Stimulated activated CD4-positive, alpha-beta T cell treated with anti-CD3 and anti-CD28 coated beads, TNF-alpha, amount 100 ng/mL, for 48 hours (primary cell): Measurements from ENCODE around the gene TPCN2.

Experiments
- DNase-seq, 3 donors: peaks; one replicate each; pipeline ENCODE4 v3.0.0-alpha.2; 2020; ENCODE audit warnings: low read depth in 3 of 3

Gene TPCN2

GRCh38 chr11:69037074-69037473 lies 11.7 kb upstream of the TPCN2 start:
- DNase-seq = no peak

GRCh38 chr11:69037544-69037943 lies 11.2 kb upstream of the TPCN2 start:
- no peak for DNase-seq

DNA sequence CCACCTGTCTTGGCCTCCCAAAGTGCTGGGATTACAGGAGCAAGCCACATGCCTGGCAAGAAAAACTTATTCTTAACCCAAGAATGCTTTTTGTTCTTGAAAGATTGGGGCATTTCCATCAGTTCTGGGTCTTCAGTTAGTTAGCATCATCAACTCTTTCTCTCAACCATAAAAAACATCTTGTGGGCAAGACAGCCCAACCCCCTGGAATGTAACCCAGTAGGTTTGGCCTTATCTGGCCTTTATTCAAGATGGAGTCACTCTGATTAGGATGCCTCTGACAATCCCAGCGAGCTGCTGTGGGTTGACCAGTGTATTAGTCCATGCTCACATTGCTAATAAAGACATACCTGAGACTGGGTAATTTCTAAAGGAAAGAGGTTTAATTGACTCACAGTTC lies 9.2 kb upstream of the TPCN2 start:
- no peak for DNase-seq

DNA sequence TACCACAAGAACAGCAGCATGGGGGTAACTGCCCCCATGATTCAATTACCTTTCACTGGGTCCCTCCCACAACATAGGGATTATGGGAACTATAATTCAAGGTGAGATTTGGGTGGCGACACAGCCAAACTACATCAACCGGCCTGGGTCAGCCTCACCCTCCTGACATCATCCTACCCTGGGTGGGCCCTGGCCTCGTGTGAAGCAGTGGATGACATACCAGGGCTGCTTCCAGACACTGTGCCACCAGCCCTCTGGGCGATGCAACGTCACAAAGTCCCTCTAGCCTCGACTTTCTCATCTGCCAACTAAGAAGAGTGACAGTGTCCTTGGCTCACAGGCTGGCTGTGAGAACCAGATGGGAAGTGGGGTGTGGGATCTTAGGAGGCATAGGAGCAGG lies 8.7 kb upstream of the TPCN2 start:
- DNase-seq = no peak

DNA sequence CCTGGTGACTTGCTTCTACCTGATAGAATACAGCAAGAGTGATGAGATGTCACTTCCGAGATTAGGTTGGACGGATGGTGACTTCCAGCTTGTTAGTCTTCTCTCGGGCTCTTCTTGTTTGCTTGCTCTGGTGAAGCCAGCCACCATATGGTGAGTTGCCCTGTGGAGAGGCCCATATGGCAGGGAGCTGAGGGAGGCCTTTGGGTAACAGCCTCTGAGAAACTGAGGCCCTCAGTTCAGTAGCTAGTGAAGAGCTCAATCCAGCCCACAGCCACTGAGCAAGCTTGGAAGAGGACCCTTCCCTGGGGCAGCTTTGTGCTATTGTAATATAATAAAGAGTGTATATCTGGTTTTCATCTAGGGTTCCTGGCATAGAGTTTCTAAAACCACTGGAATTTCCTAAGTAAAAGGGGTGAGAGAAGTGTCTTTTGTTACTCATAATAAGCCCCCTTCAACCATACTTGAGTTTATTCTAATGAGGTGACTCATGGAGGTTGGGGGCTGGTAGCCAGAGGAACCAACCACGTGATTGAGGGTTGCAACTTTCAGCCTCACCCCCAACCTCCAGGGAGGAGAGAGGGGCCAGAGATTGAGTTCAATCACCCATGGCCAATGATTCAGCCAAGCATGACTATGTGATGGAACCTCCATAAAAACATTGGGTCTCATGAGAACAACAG lies 8.0 kb upstream of the TPCN2 start:
- peak in 1 of 3 donors; percentile 16 for DNase-seq

DNA sequence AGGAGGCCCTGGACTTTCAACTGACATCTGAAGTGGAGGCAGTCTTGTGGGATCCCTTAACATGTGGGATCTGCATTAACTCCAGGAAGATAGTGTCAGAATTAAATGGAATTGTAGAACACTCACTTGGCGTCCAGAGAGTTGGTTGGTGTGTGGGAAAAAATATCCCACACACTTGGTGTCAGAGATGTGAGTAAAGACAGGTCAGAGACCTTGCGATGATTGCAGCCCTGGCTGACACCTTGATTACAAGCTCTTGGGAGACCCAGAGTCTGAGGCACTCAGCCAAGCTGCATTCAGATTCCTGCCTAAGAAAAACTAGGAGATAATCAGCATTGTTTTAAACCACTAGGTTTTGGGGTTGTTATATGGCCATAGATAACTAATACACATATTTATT lies 7.2 kb upstream of the TPCN2 start:
- no peak for DNase-seq

DNA sequence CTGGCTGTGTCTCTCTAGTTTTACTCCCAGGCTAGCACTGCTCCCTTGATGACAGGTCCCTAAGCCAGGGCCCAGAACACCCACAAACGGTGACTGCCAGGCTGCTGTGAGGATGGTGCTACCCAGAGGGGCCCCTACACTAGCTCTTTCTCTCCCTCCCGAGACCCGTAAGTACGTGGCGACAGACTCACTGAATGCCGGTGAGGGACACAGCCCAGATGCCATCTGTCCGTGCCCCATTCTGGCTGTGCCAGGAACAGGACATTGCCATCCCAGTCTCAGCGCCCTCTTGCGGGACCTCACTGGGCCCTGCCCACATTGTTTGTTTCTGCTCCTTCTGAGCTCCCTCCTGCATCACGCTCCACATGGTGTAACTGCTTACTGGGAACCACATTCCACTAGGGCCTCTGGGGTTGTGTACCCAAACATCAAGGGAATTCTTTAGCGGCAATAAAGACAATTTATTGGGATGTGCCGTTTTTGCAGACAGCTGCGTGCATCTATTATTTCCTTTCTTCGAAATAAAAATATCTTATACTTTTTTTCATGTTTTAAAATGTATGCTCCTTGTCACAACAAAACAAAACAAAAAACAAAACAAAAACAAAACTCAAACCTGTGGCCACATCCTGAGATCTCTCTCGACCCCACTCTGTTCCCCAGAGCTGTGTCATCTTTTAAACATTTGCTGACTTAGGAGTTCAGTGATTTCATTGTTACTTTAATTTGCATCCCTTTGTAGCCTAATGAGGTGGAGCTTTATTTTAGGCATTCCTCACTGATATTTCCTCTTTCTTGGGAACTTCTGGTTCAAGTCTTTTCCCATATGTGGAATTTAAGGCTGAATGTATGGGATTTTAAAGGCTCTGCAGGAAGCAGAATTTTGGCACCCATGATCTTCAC lies 4.4 kb upstream of the TPCN2 start:
- no peak for DNase-seq

- no peak for DNase-seq
Measured at GRCh38 chr11:69048031-69048693, 570 bp upstream of the TPCN2 start.

DNA sequence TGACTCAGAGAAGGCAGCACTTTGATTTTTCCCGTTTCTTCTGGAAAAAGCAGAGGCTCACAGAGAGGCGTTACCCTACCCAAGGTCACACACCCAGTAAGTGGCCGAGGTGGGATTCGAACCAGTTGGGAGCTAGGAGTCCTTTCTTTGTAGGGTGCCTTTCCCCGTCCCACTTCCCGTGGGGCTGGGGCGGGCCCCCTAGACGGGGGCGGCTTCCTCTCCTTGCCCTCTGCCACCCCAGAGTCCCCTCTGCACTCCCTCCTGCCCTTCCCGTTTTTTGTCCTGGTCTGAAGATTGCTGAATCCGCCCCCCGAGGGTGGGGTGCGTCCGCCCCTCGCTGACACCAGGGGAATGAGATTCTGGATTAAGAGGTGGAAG lies 747 bp downstream of the TPCN2 start:
- DNase-seq = no peak

GRCh38 chr11:69050592-69051380 lies 2.1 kb downstream of the TPCN2 start:
- DNase-seq = no peak

DNA sequence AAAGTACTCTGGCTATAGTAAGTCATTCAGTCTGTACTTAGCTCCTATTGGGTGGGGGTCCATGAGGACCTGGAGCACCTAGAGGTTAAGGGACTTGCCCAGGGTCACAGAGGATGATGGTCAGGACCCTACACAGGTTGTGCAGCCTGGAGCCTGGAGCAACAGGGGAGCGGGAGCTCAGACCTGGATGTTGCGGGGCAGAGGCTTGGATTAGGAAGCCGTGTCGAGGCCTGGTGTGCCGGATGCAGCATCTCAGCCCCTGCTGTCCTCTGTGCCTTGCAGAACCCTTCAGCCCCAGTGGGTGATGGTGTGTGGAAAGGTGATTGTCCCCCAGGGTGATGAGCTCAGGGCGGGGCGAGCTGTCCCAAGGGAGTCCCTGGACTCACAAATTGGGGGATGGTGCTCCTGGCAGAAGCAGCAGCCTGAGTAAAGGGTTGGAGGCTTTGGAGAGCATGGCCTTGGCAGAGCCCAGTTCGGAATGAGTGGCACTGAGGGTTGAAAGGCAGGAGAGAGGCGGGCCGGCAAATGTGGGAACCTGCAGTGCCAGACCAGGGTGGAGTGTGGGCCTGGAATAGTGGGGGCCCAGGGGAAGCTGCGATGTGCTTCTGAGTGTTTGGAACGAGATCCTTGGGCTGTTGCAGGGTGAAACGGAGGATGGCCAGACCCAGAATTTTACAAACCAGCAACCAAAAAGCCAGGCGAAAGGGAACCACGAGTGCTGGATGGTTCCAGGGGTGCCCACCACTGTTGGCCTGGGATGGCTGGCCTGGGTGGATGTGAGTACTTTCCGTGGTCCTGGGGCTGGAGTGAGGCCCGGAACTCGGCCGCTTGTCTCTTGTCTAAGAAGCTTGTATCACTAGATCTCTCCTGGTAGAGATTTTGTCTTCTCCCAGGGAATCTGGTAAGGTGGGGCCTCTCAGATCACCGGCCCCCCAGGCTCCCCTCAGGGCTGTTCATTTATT lies 2.9 kb downstream of the TPCN2 start:
- DNase-seq = no peak

GRCh38 chr11:69052343-69053168 lies 3.8 kb downstream of the TPCN2 start:
- DNase-seq = no peak

DNA sequence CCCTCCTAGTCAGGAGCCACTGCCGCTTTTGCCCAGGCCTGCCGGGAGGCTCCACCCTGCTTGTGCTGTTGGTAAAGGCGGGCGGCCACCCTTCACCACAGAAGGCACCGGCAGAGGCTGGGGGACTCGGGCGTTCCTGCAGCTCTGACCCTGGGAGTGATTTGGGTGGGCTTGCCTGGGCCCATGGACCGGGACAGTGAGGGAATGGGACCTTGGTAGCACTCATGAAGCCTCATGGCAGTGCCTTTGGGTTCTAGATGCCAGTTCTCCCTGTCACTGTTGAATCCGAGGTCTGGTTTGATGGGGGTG lies 4.4 kb downstream of the TPCN2 start:
- no peak for DNase-seq

DNA sequence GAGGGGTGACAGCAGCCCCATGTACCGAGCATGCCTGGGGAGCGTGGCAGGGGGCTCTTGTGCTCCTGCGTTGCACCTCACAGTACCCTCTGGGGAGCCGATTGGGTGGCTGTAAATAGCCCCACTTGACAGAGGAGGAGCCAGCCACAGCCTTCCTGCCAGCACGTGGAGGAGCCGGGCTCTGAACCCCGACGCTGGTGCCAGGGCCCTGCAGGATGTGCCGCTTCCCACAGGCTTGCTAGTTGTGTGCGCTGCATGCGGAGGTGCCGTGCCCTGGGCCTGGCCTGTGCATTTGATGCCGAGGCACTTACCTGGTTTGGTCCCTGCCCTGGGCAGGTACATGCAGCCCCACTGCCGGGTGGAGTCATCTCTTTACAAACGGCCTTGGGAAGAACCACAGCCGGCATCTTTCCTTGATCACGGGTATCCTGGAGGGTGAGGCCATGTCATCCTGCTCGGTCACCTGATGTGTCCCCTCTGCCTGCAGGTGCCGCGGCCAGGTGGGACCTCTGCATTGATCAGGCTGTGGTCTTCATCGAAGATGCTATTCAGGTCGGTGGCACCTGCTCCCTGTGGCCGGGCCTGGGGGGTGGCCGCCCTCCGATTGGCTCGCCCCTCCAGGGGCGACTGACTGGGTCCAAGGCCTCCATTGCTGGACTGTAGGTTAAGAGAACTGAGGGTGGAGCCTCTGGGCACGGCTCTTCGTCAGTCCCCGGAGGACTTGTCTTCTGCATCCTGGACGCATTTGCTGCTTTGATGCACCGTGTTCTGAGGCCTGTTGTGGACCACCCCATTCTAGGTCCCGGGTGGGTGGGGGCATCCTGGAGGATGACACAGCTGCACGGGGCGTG lies 5.0 kb downstream of the TPCN2 start:
- no peak for DNase-seq

DNA sequence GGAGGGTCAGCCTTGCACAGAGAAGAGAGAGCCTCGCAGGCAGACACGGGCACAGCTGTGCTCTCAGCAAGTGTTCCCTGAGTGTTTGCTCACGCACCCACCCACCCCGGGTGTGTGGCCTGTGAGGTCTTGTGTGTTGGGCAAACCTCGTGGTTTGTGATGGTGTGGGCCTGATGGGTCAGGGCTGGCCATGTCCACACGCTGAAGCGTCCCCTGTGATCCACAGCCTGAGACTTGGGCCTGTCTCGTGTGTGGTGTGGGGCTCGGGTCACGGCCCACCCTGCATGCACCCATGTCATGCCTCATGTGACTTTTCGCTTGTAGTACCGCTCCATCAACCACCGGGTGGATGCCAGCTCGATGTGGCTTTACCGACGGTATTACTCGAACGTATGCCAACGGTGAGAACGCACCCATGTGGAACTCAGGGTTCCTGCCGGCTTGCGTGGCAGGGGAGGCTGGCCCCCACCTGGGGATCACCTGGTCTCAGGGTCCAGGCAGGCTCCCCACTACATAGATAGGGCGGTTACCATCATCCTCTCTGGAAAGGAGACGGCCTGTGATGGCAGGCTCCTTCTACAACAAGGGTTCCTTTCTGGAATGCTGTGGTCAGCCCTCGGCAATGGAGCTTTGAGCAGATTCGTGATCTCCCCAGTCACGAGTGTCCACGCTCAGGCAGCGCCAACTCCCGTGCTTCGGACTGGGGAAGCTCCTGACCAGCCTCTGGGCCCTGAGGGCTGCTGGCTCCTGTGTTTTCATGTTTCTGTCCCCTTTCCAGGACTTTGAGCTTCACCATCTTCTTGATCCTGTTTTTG lies 5.9 kb downstream of the TPCN2 start:
- no peak for DNase-seq

GRCh38 chr11:69055212-69055586 lies 6.5 kb downstream of the TPCN2 start:
- DNase-seq = no peak

- no peak for DNase-seq
Measured at GRCh38 chr11:69055598-69056516, 7.1 kb downstream of the TPCN2 start.
